HG03558 (cell line): ENCODE data around the gene PNLIP.

Experiments
- ATAC-seq: cut with Tn5 transposase; IDR thresholded peaks from one replicate; pipeline ENCODE4 v1.9.1; 2021; ENCODE audit warnings: moderate number of reproducible peaks; ENCODE audit not compliant: unreplicated experiment; ENCODE audit errors: extremely low read depth

PNLIP gene

GRCh38 chr10:116545756-116546155, at the start of gene PNLIP:
TSS of gene PNLIP (plus strand) at chr10:116545931. CDS start at chr10:116546093, 162 bp downstream.
- no peak for ATAC-seq

GRCh38 chr10:116504786-116505185, 40.9 kb upstream of the PNLIP start:
- ATAC-seq = no peak

GRCh38 chr10:116510565-116510964, 35.2 kb upstream of the PNLIP start:
- no peak for ATAC-seq

GRCh38 chr10:116511365-116511764, 34.4 kb upstream of the PNLIP start:
- ATAC-seq = no peak

GRCh38 chr10:116521424-116522290, 24.1 kb upstream of the PNLIP start:
- ATAC-seq = no peak

- no peak for ATAC-seq
Observed at GRCh38 chr10:116522803-116523381, 22.8 kb upstream of the PNLIP start.

GRCh38 chr10:116524736-116525135, 21.0 kb upstream of the PNLIP start:
- ATAC-seq = no peak

GRCh38 chr10:116526219-116526618, 19.5 kb upstream of the PNLIP start:
- ATAC-seq = no peak

- no peak for ATAC-seq
Observed at GRCh38 chr10:116536810-116537209, 8.9 kb upstream of the PNLIP start.

GRCh38 chr10:116538456-116538855, 7.3 kb upstream of the PNLIP start:
- ATAC-seq = no peak

GRCh38 chr10:116538992-116539391, 6.7 kb upstream of the PNLIP start:
- ATAC-seq = no peak

GRCh38 chr10:116540814-116541213, 4.9 kb upstream of the PNLIP start:
- no peak for ATAC-seq

GRCh38 chr10:116542007-116542677, 3.6 kb upstream of the PNLIP start:
- ATAC-seq = no peak

- no peak for ATAC-seq
Observed at GRCh38 chr10:116545122-116545521, 609 bp upstream of the PNLIP start.

- ATAC-seq = no peak
Observed at GRCh38 chr10:116548301-116548700, 2.6 kb downstream of the PNLIP start.

GRCh38 chr10:116553378-116553980, 7.7 kb downstream of the PNLIP start:
- ATAC-seq = no peak

GRCh38 chr10:116554628-116555027, 8.9 kb downstream of the PNLIP start:
- ATAC-seq = no peak

GRCh38 chr10:116555880-116556279, 10.1 kb downstream of the PNLIP start:
- ATAC-seq = no peak

GRCh38 chr10:116557305-116557880, 11.7 kb downstream of the PNLIP start:
- ATAC-seq = no peak

GRCh38 chr10:116565534-116565933, 19.8 kb downstream of the PNLIP start:
- no peak for ATAC-seq
